HG03159 (cell line): ENCODE measurements around the gene CEACAM21.

Experiments used
- ATAC-seq: cut with Tn5 transposase; IDR thresholded peaks from one replicate; pipeline ENCODE4 v1.9.1; 2021; ENCODE audit warnings: mild to moderate bottlenecking, moderate library complexity; ENCODE audit not compliant: unreplicated experiment

Gene CEACAM21

DNA sequence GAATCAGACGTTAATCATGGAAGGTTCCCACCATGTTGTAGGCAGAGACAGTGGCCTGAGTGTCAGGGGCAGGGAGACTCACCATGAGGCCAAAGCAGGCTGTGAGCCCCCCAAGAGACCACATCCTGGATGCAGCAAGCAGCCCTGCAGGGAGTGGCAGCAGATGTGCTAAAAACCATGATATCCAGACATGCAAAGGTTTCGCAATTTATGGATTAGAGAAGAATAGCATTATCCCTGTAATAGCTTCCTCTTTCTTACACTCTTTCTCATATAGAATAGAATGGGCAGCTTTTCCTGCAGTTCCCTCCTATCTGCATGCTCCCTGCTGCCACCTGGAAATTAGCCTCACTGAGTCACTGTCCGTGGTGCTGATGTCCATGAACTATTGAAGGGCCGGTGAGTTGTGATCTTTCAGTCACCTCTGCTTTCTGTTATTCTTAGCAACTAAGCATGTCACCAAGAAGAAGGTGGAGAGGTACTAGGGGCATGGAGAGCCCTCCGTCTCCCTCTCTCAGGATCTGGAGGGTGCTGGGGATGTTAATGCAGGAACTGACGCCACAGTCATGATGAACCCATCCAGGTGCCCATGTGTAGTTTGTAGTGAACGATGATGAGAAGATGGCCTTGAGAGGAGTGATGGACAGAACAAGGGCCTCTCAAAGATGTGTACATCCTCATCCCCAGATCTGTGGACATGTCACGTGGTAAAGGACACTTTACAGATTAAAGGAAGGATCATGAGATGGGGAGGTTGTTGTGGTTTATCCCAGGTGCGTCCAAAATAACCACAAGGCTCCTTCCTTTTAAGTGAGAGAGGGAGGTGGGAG is 41.0 kb downstream of the CEACAM21 start:
- no peak for ATAC-seq

GRCh38 chr19:41617941-41618730 is 42.2 kb downstream of the CEACAM21 start:
- ATAC-seq = no peak

DNA sequence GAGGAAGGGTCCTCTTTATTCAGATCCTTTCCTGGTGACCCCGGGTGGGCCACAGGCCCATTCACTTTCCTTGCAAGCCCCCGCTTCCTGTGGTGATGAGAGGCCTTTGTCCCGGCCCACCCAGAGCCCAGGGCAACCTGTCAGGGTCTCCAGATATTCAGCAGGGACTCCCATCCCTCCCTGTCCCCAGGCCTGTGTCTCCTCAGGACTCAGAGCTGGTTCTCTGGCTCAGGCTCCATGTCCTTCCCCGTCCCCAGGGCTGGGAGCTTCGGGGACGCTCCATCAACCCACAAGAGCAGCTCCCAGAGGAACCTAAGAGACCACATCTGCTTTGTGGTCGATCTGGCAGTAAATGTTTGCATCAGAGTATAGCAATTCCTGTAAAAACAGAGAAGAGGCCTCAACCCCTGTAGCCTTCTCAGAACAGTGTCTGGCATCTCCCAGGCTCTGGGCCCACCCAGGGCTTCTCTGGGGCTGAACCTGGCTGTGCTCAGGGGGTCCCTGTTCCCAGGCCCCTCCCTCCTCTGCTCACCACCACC is 43.1 kb downstream of the CEACAM21 start:
- ATAC-seq = no peak

DNA sequence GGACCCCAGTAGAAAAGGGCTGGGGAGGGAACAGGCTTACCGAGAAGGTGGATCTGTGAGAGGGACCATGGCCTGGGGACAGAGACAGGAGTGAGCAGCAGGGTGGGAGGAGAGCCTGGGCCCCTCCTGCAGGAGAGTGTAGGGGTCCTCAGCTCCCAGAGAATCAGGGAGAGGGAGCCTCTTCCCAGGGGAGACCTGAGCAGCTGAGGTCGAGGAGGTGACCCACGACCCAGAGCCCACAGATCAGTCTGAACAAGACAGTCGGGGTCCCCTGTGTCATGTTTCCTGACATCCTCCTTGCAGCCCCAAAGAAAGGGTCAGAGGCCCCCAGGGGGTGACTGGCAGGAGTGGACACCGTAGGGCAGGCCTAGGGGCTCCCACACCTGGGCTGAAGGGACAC is 44.2 kb downstream of the CEACAM21 start:
- ATAC-seq = no peak

- no peak for ATAC-seq
These were observed 45.3 kb downstream of the CEACAM21 start for GRCh38 chr19:41621226-41621625.

GRCh38 chr19:41621654-41622053 is 45.7 kb downstream of the CEACAM21 start:
- ATAC-seq = no peak

DNA sequence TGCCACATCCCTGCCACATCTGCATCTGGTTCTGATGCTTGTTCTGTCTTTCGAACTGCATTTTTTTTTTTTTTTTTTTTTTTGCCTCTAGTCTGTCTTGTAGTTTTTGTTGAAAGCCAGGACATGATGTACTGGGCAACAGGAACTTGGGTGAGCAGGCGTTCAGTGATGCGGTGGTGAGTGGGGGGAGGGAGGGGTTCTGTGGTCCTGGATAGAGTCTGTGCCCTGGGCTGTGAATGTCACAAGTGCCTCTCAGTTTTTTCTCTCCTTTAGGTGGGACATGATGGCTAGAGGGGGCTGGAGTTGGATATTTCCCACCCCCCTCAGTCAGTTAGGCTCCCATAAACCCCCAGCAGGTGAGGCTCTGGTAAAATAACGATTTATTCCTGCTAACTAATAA is 47.4 kb downstream of the CEACAM21 start:
- ATAC-seq = no peak

DNA sequence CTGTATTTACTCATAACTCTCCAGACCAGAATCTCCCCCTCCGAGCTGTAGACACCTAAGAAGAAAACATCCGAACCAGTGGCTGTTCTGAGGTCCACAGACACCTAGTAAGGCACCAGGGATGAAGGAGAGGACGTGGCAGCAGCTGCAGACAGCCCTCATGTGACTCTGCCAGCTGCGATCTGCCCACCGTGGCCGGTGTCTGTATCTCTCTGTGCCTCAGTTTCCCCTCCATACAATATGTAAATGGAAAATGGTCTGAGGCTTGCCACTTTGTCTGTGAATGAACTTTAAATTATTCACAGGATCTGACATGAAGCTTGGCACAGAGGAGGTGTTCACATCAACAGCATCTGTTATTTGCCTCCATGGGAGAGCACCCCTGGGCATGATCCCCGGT is 48.5 kb downstream of the CEACAM21 start:
- ATAC-seq = no peak

GRCh38 chr19:41624937-41625336 is 49.0 kb downstream of the CEACAM21 start:
- no peak for ATAC-seq

GRCh38 chr19:41626278-41626677 is 50.3 kb downstream of the CEACAM21 start:
- no peak for ATAC-seq

- no peak for ATAC-seq
These were observed 50.9 kb downstream of the CEACAM21 start, which contains the start of gene CEACAM4 for GRCh38 chr19:41626877-41627276. Gene CEACAM4, minus strand, starts transcription at chr19:41627074. Its CDS starts 111 bp downstream, at chr19:41626963.

- no peak for ATAC-seq
These were observed 52.2 kb downstream of the CEACAM21 start for GRCh38 chr19:41627966-41628675.
